HG03039 (cell line): ENCODE data around the gene HDGFL2.

Experiments used
- ATAC-seq: cut with Tn5 transposase; IDR thresholded peaks from one replicate; pipeline ENCODE4 v1.9.1; 2021; ENCODE audit warnings: mild to moderate bottlenecking, moderate library complexity; ENCODE audit not compliant: unreplicated experiment

Gene HDGFL2

GRCh38 chr19:4550018-4550417 is 77.9 kb downstream of the HDGFL2 start:
- no peak for ATAC-seq

- ATAC-seq = no peak
Observed at GRCh38 chr19:4550479-4551050, 78.5 kb downstream of the HDGFL2 start.
